Gastrocnemius medialis (tissue), 4 donors: ENCODE results near the gene SMIM38. TPM values are rescaled to one million over a fixed set of nuclear protein-coding genes. Genes with fewer than 3 reads are reported as not detected.

Experiments
- ATAC-seq, 2 donors: fragments of 150-250 bp; one replicate each; pipeline ENCODE4 v1.9.1; 2016
- DNase-seq, 2 donors: peaks; one replicate each; pipeline ENCODE4 v3.0.0-alpha.2; 2019
- H3K27ac ChIP-seq, 4 donors: fragments of 200-600 bp; sonication (generic); 1 replicate in 1 of 4; 2 replicates in 3 of 4; pipeline ENCODE4 v1.5.1; 2016 to 2018; ENCODE audit warnings: mild to moderate bottlenecking in 2 of 4, moderate library complexity in 1 of 4
- H3K27me3 ChIP-seq, 3 donors: fragments of 200-600 bp; sonication (generic) in 2 of 3; 1 replicate in 1 of 3; 2 replicates in 2 of 3; pipeline versions ENCODE4 v1.5.1 to v1.6.0; 2016 to 2019; ENCODE audit warnings: mild to moderate bottlenecking in 1 of 3, moderate library complexity in 1 of 3
- H3K36me3 ChIP-seq, 2 donors: fragments of 200-600 bp; sonication (generic) in 1 of 2; one replicate each; pipeline ENCODE4 v1.5.1; 2017 to 2018
- H3K4me1 ChIP-seq, 2 donors: fragments of 200-600 bp; sonication (generic) in 1 of 2; one replicate each; pipeline ENCODE4 v1.5.1; 2016 to 2017; ENCODE audit warnings: mild to moderate bottlenecking in 2 of 2
- H3K4me3 ChIP-seq, 4 donors: fragments of 200-600 bp; sonication (generic) in 3 of 4; 1 replicate in 1 of 4; 2 replicates in 3 of 4; pipeline ENCODE4 v1.5.1; 2016 to 2019; ENCODE audit warnings: mild to moderate bottlenecking in 2 of 4
- H3K9me3 ChIP-seq, 3 donors: fragments of 200-600 bp; sonication (generic) in 2 of 3; 1 replicate in 1 of 3; 2 replicates in 2 of 3; pipeline ENCODE4 v1.5.1; 2016 to 2019
- POLR2A ChIP-seq, 2 donors: fragments of 450-650 bp; IDR thresholded peaks; one replicate each; pipeline ENCODE4 v1.6.1; 2017; ENCODE audit warnings: antibody characterized with exemption in 2 of 2, mild to moderate bottlenecking in 2 of 2, moderate library complexity in 2 of 2
- in situ Hi-C, 4 donors: fragments of 200-750 bp; cut with MboI; loops; one replicate each; pipeline versions ENCODE4 v1.15.0 to v1.8.0; 2017; ENCODE audit warnings: low sequenced_read_pairs in 4 of 4
- intact Hi-C: fragments of 100-400 bp; cut with DNase I; formaldehyde crosslinking; loops from one replicate; pipeline ENCODE4 v1.15.1; 2023; ENCODE audit warnings: low total_unique reads
- total RNA-seq, 4 donors: library from RNA; depleted of rRNA; stranded (reverse); fragments of >200 nt; gene quantifications; one replicate each; pipeline versions ENCODE4 v1.1.0 to v1.2.3, GENCODE V29; 2016
- TF ChIP-seq, protein P1 (sequence below), 5 experiments: fragments of 450-650 bp in 3 of 5; fragments of 200-600 bp in 2 of 5; sonication (generic) in 2 of 5; IDR thresholded peaks in 4 of 5; conservative IDR thresholded peaks in 1 of 5; 1 replicate in 4 of 5; 2 replicates in 1 of 5; pipeline ENCODE4 v1.5.1; 2016 to 2019; ENCODE audit warnings: antibody characterized with exemption in 5 of 5, mild to moderate bottlenecking in 3 of 5, moderate library complexity in 3 of 5

SMIM38 gene
- total RNA-seq, 4 donors from 2014 or later: 0.12 to 0.66 (median 0.40) TPM; not detected in 1

DNA sequence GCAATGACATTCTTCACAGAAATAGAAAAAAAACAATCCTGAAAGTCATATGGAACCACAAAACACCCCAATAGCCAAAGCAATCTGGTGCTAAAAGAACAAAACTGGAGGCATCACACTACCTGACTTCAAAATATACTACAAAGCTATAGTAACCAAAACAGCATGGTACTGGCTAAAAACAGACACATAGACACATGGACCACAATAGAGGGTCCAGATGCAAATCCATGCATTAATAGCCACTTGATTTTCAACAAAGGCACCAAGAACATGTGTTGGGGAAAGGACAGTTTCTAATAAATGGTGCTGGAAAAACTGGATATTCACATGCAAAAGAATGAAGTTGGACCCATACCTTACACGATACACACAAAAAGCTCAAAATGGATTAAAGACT lies 27.9 kb upstream of the SMIM38 start:
- Histone ChIP-seq H3K27me3 (peaks cover 0 to 12% (median 0%) of the 10 kb centered on the region in 3 donors), H3K9me3 (no peaks in the 10 kb centered on the region), H3K36me3 (no peaks in the 10 kb centered on the region), H3K4me1 (no peaks in the 10 kb centered on the region), H3K27ac (no peak overlapping the region), H3K4me3 (no peak overlapping the region)
- no peak for TF ChIP-seq POLR2A (IDR thresholded peaks at IDR 0.05)
- TF ChIP-seq, protein P1, sequence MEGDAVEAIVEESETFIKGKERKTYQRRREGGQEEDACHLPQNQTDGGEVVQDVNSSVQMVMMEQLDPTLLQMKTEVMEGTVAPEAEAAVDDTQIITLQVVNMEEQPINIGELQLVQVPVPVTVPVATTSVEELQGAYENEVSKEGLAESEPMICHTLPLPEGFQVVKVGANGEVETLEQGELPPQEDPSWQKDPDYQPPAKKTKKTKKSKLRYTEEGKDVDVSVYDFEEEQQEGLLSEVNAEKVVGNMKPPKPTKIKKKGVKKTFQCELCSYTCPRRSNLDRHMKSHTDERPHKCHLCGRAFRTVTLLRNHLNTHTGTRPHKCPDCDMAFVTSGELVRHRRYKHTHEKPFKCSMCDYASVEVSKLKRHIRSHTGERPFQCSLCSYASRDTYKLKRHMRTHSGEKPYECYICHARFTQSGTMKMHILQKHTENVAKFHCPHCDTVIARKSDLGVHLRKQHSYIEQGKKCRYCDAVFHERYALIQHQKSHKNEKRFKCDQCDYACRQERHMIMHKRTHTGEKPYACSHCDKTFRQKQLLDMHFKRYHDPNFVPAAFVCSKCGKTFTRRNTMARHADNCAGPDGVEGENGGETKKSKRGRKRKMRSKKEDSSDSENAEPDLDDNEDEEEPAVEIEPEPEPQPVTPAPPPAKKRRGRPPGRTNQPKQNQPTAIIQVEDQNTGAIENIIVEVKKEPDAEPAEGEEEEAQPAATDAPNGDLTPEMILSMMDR (IDR thresholded peaks at IDR 0.05 in 4 of 5, conservative IDR thresholded peaks at IDR 0.05 in 1 of 5): no peak
- intact Hi-C loops (no loop called here), in situ Hi-C loops (no loop called here)
- ATAC-seq: no peak
- DNase-seq: no peak

DNA sequence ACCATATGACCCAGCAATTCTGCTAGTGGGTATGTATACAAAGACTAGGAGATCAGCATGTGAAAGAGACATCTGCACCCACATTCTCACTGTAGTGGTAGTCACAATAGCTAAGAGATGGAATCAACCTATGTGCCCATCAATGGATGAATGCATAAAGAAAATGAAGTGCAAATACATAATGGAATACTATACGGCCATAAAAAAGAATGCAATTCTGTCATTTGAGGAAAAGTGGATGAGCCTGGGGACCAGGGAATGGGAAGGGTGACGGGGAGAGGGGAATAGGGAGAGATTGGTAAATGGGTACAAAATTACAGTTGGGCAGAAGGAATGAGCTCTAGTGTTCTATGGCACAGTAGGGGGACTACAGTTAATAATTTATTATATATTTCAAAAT lies 26.7 kb upstream of the SMIM38 start:
- no peak for ATAC-seq
- DNase-seq: no peak
- H3K4me1 ChIP-seq: no peaks in the 10 kb centered on the region
- H3K36me3 ChIP-seq: no peaks in the 10 kb centered on the region
- no peak overlapping the region for H3K4me3 ChIP-seq
- peaks cover 0 to 7% (median 0%) of the 10 kb centered on the region in 3 donors for H3K9me3 ChIP-seq
- in situ Hi-C loops (no loop called here), intact Hi-C loops (no loop called here)
- no peak for TF ChIP-seq POLR2A (IDR thresholded peaks at IDR 0.05)
- TF ChIP-seq, protein P1 (IDR thresholded peaks at IDR 0.05 in 4 of 5, conservative IDR thresholded peaks at IDR 0.05 in 1 of 5): no peak
- H3K27ac ChIP-seq: no peak overlapping the region
- peaks cover 0 to 12% (median 0%) of the 10 kb centered on the region in 3 donors for H3K27me3 ChIP-seq

DNA sequence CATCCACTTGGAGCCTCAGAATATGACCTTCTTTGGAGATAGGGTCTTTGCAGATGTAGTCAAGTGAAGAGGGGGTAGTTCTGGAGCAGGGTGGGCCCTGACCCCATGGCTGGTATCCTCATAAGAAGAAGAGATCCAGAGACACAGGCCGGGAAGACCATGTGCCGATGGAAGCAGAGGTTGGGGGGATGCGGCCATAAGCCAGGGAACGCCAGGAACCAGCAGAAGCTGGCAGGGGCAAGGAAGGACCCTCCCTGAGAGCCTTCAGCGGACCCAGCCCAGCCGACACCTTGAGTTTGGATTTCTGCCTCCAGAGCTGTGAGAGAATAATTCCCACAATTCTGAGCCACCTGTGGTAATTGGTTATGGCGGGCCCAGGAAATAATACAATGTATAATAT lies 26.1 kb upstream of the SMIM38 start:
- H3K4me1 ChIP-seq: no peaks in the 10 kb centered on the region
- DNase-seq: no peak
- intact Hi-C loops: no loop called here
- TF ChIP-seq, protein P1 (IDR thresholded peaks at IDR 0.05 in 4 of 5, conservative IDR thresholded peaks at IDR 0.05 in 1 of 5): no peak
- TF ChIP-seq POLR2A (IDR thresholded peaks at IDR 0.05): no peak
- H3K27ac ChIP-seq: no peak overlapping the region
- H3K27me3 ChIP-seq: peaks cover 0 to 12% (median 0%) of the 10 kb centered on the region in 3 donors
- H3K36me3 ChIP-seq: no peaks in the 10 kb centered on the region
- H3K4me3 ChIP-seq: no peak overlapping the region
- peaks cover 0 to 7% (median 0%) of the 10 kb centered on the region in 3 donors for H3K9me3 ChIP-seq
- in situ Hi-C loops: no loop called here
- no peak for ATAC-seq

DNA sequence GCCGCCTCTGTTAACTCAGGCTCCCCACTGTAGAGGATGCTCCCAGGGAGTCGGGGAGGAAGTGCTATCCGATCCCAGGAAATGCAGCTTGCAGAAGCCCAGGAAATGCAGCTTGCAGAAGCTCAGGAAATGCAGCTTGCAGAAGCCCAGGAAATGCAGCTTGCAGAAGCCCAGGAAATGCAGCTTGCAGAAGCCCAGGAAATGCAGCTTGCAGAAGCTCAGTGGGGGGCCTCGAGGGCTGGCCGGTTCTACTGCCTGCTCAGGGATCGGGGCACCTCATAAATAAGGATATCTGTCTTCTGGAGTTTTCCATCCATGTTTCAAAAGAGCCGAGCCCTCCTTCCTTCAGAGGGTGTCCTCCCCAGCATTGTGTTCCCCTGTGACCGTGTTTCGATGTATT lies 25.1 kb upstream of the SMIM38 start:
- ATAC-seq (no peak), DNase-seq (no peak)
- TF ChIP-seq, protein P1 (IDR thresholded peaks at IDR 0.05 in 4 of 5, conservative IDR thresholded peaks at IDR 0.05 in 1 of 5): no peak
- TF ChIP-seq POLR2A (IDR thresholded peaks at IDR 0.05): no peak
- Histone ChIP-seq H3K27me3 (peaks cover 0 to 12% (median 0%) of the 10 kb centered on the region in 3 donors), H3K36me3 (no peaks in the 10 kb centered on the region), H3K4me1 (no peaks in the 10 kb centered on the region), H3K27ac (no peak overlapping the region), H3K9me3 (peaks cover 0 to 7% (median 0%) of the 10 kb centered on the region in 3 donors), H3K4me3 (no peak overlapping the region)
- intact Hi-C loops (no loop called here), in situ Hi-C loops (no loop called here)

DNA sequence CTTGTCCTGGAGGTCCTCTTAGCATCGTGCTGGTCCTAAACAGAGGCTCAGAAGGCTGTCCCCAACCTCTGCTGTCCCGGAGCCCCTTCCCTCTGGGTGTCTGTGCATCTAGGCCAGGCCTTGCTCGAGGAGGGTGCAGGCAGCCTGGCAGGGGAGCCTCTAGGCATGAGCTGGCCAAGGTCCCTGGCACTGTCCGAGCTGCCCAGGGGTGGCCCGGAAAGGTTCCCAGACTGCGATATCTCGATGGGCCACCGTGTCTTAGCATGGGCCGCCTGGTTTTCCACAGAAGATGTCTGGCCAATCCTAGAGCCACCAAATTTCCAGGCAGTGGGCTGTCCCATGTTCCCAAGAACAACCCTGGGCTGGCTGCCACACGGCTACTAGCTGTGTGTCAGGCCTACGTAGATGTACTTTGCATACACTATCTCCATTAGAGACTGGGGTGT lies 24.6 kb upstream of the SMIM38 start:
- intact Hi-C loops: no loop called here
- no peak overlapping the region for H3K27ac ChIP-seq

More for the DNA sequence above, 24.6 kb upstream of the SMIM38 start:
- TF ChIP-seq POLR2A (IDR thresholded peaks at IDR 0.05): no peak
- TF ChIP-seq, protein P1 (IDR thresholded peaks at IDR 0.05 in 4 of 5, conservative IDR thresholded peaks at IDR 0.05 in 1 of 5): no peak
- Histone ChIP-seq H3K4me1 (no peaks in the 10 kb centered on the region), H3K9me3 (peaks cover 0 to 7% (median 0%) of the 10 kb centered on the region in 3 donors), H3K4me3 (no peak overlapping the region), H3K36me3 (no peaks in the 10 kb centered on the region), H3K27me3 (peaks cover 0 to 9% (median 0%) of the 10 kb centered on the region in 3 donors)
- in situ Hi-C loops: no loop called here
- DNase-seq: no peak
- peak in 1 of 2 donors; percentile 14 for ATAC-seq
